ENCODE measurements around the gene ESX1. TPM values are rescaled to one million over a fixed set of nuclear protein-coding genes. Genes with fewer than 3 reads are reported as not detected.

Gene ESX1
- total RNA-seq: not detected in 2 replicates
- total RNA-seq (2013): not detected
- polyA plus RNA-seq: not detected in 2 replicates
- not detected in 2 replicates for polyA minus RNA-seq

DNA sequence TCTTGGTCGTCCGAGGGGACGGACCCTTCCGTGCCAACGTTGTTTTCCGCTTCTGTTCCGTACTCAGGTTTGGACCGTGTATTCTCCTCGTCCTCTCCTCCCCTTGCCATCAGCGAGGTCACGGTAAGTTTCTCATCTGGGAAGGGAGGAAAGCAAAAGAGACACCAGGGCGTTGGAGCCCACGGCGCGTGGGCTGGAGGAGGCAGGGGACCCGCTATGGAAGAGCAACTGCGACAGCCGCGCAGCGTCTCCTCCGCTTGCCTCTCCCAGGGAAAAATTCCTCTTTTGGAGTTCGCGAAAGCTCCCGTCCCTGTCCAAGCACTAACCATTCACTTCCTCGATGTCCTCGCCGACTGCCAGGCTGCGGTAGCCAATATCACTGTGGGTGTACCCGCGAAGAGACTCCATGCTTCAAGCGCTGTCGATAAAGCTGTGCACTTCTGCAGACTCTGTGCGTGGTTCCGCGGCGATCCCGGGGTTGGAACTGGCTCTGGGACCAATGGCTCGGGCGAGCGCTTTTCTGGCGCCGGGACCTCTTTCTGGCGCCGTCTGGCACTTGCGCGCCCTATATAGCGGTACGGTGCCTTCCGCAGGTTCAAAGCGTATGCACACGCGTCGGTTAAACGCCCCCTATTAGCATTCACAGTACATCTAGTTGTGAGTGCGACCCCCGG, at the start of gene ESX1:
Gene ESX1, minus strand, starts transcription at position 492 of the 674 bp plus-strand sequence. Its CDS starts 84 bp downstream, at position 408.
- peaks cover 0 to 14% (median 0%) of the 10 kb centered on the region in 4 experiments for H3K27me3 ChIP-seq (replicated peaks in 1 of 4; ENCODE audit: control extremely low read depth in 1 of 4, control insufficient read depth in 3 of 4, insufficient read depth in 4 of 4, low read length in 3 of 4)
- H2AFZ ChIP-seq (ENCODE audit: insufficient read depth, low read depth, low read length, poor library complexity, severe bottlenecking): peak within 1 kb of the TSS; percentile 10
- ATAC-seq (ENCODE audit: low read depth) (no peak), DNase-seq (peak; percentile 3)
- H3K4me1 Mint-ChIP-seq: peaks cover 12% of the 10 kb centered on the region
- H3K36me3 ChIP-seq (replicated peaks in 1 of 2; ENCODE audit: control extremely low read depth in 1 of 2, control insufficient read depth in 1 of 2, extremely low read depth in 1 of 2, insufficient read depth in 2 of 2, low read length in 1 of 2): no peaks in the 10 kb centered on the region
- CTCF ChIA-PET: no interaction called here
- peaks cover 0 to 7% of the 10 kb centered on the region in 2 donors for H3K4me1 ChIP-seq (ENCODE audit: control insufficient read depth in 2 of 2, insufficient read depth in 2 of 2, low read length in 2 of 2)
- H3K27ac ChIP-seq (ENCODE audit: low read length in 2 of 2): no peak within 1 kb of the TSS
- H3K4me3 ChIP-seq (ENCODE audit: control extremely low read depth in 1 of 5, extremely low read depth in 1 of 5, insufficient read depth in 1 of 5, low read depth in 2 of 5, low read length in 4 of 5): no peak within 1 kb of the TSS
- H4K20me1 ChIP-seq (ENCODE audit: control insufficient read depth, insufficient read depth, low read length, poor library complexity, severe bottlenecking): no peaks in the 10 kb centered on the region
- peak within 1 kb of the TSS; percentile 38 for H3K4me2 ChIP-seq (replicated peaks; ENCODE audit: low read depth, low read length, poor library complexity, severe bottlenecking)
- no peaks in the 10 kb centered on the region for H3K9me3 ChIP-seq (ENCODE audit: control extremely low read depth in 1 of 3, control insufficient read depth in 2 of 3, insufficient read depth in 1 of 3, low read length in 2 of 3)
- H3K9me3 Mint-ChIP-seq (ENCODE audit: insufficient read depth): no peaks in the 10 kb centered on the region
- WGBS (ENCODE audit: insufficient coverage): 7% methylated on average over 37 of the region's 56 CpGs
- H3K27me3 Mint-ChIP-seq: peaks cover 29% of the 10 kb centered on the region
- H3K9ac ChIP-seq (ENCODE audit: low read length): no peak within 1 kb of the TSS
- no peaks in the 10 kb centered on the region for H3K79me2 ChIP-seq (ENCODE audit: control insufficient read depth, insufficient read depth, low read length)
- peak within 1 kb of the TSS; percentile 79 for H3K4me3 Mint-ChIP-seq
- intact Hi-C loops (cut with micrococcal nuclease): no loop called here
- H3K27ac Mint-ChIP-seq: no peak within 1 kb of the TSS
- POLR2A ChIA-PET: no interaction called here
- TF ChIP-seq, protein P1, sequence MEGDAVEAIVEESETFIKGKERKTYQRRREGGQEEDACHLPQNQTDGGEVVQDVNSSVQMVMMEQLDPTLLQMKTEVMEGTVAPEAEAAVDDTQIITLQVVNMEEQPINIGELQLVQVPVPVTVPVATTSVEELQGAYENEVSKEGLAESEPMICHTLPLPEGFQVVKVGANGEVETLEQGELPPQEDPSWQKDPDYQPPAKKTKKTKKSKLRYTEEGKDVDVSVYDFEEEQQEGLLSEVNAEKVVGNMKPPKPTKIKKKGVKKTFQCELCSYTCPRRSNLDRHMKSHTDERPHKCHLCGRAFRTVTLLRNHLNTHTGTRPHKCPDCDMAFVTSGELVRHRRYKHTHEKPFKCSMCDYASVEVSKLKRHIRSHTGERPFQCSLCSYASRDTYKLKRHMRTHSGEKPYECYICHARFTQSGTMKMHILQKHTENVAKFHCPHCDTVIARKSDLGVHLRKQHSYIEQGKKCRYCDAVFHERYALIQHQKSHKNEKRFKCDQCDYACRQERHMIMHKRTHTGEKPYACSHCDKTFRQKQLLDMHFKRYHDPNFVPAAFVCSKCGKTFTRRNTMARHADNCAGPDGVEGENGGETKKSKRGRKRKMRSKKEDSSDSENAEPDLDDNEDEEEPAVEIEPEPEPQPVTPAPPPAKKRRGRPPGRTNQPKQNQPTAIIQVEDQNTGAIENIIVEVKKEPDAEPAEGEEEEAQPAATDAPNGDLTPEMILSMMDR (IDR thresholded peaks at IDR 0.05): no peak
- TF ChIP-seq EZH2 (IDR thresholded peaks at IDR 0.05; ENCODE audit: borderline replicate concordance, insufficient read depth, low read depth, low read length, poor library complexity, severe bottlenecking): no peak

DNA sequence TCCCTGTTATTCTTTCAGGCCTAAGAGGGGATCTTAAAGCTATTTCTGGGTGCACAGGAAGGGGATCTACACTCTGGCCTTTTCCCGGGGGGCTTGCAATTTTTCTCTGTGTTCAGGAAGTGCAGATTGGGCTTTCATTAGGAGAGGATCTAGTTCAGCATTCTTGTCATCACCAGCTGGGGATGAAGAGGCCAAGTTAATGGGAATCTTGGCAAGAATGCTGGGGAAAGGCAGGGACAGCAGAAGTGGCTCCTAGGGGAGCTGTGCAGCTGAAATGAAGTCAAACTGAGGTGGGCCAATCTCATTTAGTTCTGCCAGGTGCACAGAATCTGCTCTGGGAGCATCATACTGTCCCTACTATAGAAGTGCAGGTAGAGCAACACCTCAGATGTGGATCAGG, 40.9 kb upstream of the ESX1 start:
- ChIA-PET CTCF (no interaction called here), POLR2A (no interaction called here)
- ATAC-seq (ENCODE audit: low read depth) (no peak), DNase-seq (no peak)
- Histone ChIP-seq H4K20me1 (ENCODE audit: control insufficient read depth, insufficient read depth, low read length, poor library complexity, severe bottlenecking) (no peaks in the 10 kb centered on the region), H3K4me2 (replicated peaks; ENCODE audit: low read depth, low read length, poor library complexity, severe bottlenecking) (no peak overlapping the region), H3K27ac (ENCODE audit: low read length in 2 of 2) (no peak overlapping the region), H3K9me3 (ENCODE audit: control extremely low read depth in 1 of 3, control insufficient read depth in 2 of 3, insufficient read depth in 1 of 3, low read length in 2 of 3) (no peaks in the 10 kb centered on the region), H3K79me2 (ENCODE audit: control insufficient read depth, insufficient read depth, low read length) (no peaks in the 10 kb centered on the region), H3K4me1 (ENCODE audit: control insufficient read depth in 2 of 2, insufficient read depth in 2 of 2, low read length in 2 of 2) (no peaks in the 10 kb centered on the region), H3K4me3 (ENCODE audit: control extremely low read depth in 1 of 5, extremely low read depth in 1 of 5, insufficient read depth in 1 of 5, low read depth in 2 of 5, low read length in 4 of 5) (no peak overlapping the region), H3K9ac (ENCODE audit: low read length) (no peak overlapping the region), H2AFZ (ENCODE audit: insufficient read depth, low read depth, low read length, poor library complexity, severe bottlenecking) (no peak overlapping the region), H3K27me3 (replicated peaks in 1 of 4; ENCODE audit: control extremely low read depth in 1 of 4, control insufficient read depth in 3 of 4, insufficient read depth in 4 of 4, low read length in 3 of 4) (no peaks in the 10 kb centered on the region), H3K36me3 (replicated peaks in 1 of 2; ENCODE audit: control extremely low read depth in 1 of 2, control insufficient read depth in 1 of 2, extremely low read depth in 1 of 2, insufficient read depth in 2 of 2, low read length in 1 of 2) (no peaks in the 10 kb centered on the region)
- no peaks in the 10 kb centered on the region for H3K27me3 Mint-ChIP-seq
- intact Hi-C loops (cut with micrococcal nuclease): no loop called here
- no peak overlapping the region for H3K4me3 Mint-ChIP-seq
- no peak overlapping the region for H3K27ac Mint-ChIP-seq
- no peak for TF ChIP-seq EZH2 (IDR thresholded peaks at IDR 0.05; ENCODE audit: borderline replicate concordance, insufficient read depth, low read depth, low read length, poor library complexity, severe bottlenecking)
- TF ChIP-seq, protein P1 (IDR thresholded peaks at IDR 0.05): no peak
- 63% methylated on average over 1 of the region's 1 CpG for WGBS (ENCODE audit: insufficient coverage)
- no peaks in the 10 kb centered on the region for H3K4me1 Mint-ChIP-seq
- H3K9me3 Mint-ChIP-seq (ENCODE audit: insufficient read depth): no peaks in the 10 kb centered on the region

Data from B cell (primary cell).